ENCODE results near the gene ARHGEF17. TPM values are rescaled to one million over a fixed set of nuclear protein-coding genes. Genes with fewer than 3 reads are reported as not detected.
A peak's percentile ranks its signal among the peaks of the same experiment; 100 is the strongest.

ARHGEF17 gene, protein sequence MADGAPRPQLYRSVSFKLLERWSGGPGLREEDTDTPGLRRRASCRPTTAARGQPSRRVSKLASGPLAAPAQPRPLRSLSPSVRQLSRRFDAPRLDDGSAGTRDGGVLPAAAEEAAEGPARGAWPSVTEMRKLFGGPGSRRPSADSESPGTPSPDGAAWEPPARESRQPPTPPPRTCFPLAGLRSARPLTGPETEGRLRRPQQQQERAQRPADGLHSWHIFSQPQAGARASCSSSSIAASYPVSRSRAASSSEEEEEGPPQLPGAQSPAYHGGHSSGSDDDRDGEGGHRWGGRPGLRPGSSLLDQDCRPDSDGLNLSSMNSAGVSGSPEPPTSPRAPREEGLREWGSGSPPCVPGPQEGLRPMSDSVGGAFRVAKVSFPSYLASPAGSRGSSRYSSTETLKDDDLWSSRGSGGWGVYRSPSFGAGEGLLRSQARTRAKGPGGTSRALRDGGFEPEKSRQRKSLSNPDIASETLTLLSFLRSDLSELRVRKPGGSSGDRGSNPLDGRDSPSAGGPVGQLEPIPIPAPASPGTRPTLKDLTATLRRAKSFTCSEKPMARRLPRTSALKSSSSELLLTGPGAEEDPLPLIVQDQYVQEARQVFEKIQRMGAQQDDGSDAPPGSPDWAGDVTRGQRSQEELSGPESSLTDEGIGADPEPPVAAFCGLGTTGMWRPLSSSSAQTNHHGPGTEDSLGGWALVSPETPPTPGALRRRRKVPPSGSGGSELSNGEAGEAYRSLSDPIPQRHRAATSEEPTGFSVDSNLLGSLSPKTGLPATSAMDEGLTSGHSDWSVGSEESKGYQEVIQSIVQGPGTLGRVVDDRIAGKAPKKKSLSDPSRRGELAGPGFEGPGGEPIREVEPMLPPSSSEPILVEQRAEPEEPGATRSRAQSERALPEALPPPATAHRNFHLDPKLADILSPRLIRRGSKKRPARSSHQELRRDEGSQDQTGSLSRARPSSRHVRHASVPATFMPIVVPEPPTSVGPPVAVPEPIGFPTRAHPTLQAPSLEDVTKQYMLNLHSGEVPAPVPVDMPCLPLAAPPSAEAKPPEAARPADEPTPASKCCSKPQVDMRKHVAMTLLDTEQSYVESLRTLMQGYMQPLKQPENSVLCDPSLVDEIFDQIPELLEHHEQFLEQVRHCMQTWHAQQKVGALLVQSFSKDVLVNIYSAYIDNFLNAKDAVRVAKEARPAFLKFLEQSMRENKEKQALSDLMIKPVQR (N-terminal part only)
- polyA plus RNA-seq (2011; rRNA removed) (7.0 and 11.0 TPM in 2 replicates), polyA plus RNA-seq (2017; fragmentation: RNase III; extraction: RNeasy Plus Mini Kit Qiagen cat#74134 plus additional on column Dnase treatment) (16.2 to 19.2 TPM (median 16.9 TPM) in 3 replicates), polyA minus RNA-seq (2011; rRNA and poly(A)+ RNA removed) (12.0 and 17.3 TPM in 2 replicates)
- polyA plus RNA-seq (2012; cell fraction: cytosol; rRNA removed), result 15.3 and 21.1 TPM in 2 replicates
- 105 and 156 TPM in 2 replicates for polyA plus RNA-seq (2012; cell fraction: nucleus; rRNA removed)

DNA sequence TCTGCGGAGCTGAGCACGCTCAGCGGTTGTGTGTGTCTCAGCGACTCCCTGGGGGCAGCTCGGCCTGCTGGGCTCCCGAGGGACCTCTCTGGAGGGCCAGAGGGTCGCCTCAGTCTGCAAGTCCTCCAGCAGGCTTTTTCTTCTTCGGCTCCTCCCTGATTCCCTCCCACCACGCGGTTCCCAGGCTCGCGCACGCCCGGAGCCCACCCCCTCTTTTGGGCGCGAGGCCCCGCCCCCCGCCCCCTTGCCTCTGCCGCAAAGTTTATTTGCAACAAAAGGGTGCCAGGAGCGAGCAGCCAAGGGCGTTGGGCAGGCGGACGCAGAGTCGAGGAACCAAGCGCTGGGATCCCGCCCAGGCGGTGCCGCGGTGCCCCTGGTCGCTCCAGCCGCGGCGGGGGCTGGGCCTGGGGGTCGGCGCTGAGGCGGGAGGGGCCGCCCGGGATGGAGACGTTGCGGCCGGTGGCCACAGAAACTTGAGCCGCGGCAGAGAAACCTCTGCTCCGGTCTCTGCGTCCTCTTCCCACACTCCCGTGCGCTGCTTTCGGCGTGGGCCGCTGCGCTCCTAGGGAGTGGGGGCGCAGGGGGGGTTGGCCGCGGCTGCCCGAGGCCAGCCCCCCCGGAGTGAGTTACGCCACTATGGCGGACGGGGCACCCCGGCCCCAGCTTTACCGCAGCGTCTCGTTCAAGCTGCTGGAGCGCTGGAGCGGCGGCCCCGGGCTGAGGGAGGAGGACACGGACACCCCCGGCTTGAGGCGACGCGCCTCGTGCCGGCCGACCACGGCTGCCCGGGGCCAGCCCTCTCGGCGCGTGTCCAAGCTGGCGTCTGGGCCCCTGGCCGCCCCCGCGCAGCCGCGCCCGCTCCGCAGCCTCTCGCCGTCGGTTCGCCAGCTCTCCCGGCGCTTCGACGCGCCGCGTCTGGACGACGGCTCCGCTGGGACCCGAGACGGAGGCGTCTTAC is at the start of gene ARHGEF17:
Gene ARHGEF17, plus strand, starts transcription at position 274 of the 958 bp plus-strand sequence. Its CDS starts 363 bp downstream, at position 637.
- 0% methylated on average over 13 of the region's 105 CpGs for WGBS (ENCODE audit: missing lambda C conversion rate)
- ChIA-PET POLR2A (interaction anchor here (1.0 to 3.7 kb wide), 12 partner anchors 13 to 495 kb away, joined by 3 to 39 read pairs (median 5); partner anchors contain the start of gene FAM168A), CTCF (interaction anchor here (0.6 to 25.1 kb wide), 41 partner anchors 10 to 569 kb away, joined by 3 to 527 read pairs (median 8); partner anchors contain the start of gene P2RY6)
- FAIRE-seq, result no peak
- Histone ChIP-seq H3K27ac (peak within 1 kb of the TSS; percentile 85 to 91), H3K4me1 (peaks cover 30% of the 10 kb centered on the region), H3K4me3 (peak within 1 kb of the TSS; percentile 72), H3K9me3 (no peaks in the 10 kb centered on the region), H3K4me2 (peak within 1 kb of the TSS; percentile 93)
- ATAC-seq, result peak; percentile 44 to 64
- peak; percentile 71 to 83 for DNase-seq (ENCODE audit: low read depth in 1 of 2, low spot score in 1 of 2)
- TF ChIP-seq, protein P1, sequence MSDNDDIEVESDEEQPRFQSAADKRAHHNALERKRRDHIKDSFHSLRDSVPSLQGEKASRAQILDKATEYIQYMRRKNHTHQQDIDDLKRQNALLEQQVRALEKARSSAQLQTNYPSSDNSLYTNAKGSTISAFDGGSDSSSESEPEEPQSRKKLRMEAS (IDR thresholded peaks at IDR 0.05), result peak; percentile 39
- TF ChIP-seq PHF8 (IDR thresholded peaks at IDR 0.05; ENCODE audit: borderline replicate concordance, low read depth) (0 out of 2 replicates have a peak, but pooled peaks have one; percentile 27), HOXB13 (CRISPR knock-in tag; IDR thresholded peaks at IDR 0.05; ENCODE audit: low read depth) (no peak), CBX2 (IDR thresholded peaks at IDR 0.05; ENCODE audit: borderline replicate concordance, low read depth) (no peak), ZSCAN20 (CRISPR knock-in tag; IDR thresholded peaks at IDR 0.05) (no peak), TFCP2L1 (CRISPR knock-in tag; IDR thresholded peaks at IDR 0.05) (0 out of 2 replicates have a peak, but pooled peaks have one; percentile 44), POLR2A (IDR thresholded peaks at IDR 0.05; ENCODE audit: low read length) (no peak; the same call in none of the 2 replicates), JUN (IDR thresholded peaks at IDR 0.05) (peak in 1 of 2 experiments; percentile 42; a peak in 1 of 5 replicates), EHF (CRISPR knock-in tag; IDR thresholded peaks at IDR 0.05) (no peak)
- TF ChIP-seq, protein P2, sequence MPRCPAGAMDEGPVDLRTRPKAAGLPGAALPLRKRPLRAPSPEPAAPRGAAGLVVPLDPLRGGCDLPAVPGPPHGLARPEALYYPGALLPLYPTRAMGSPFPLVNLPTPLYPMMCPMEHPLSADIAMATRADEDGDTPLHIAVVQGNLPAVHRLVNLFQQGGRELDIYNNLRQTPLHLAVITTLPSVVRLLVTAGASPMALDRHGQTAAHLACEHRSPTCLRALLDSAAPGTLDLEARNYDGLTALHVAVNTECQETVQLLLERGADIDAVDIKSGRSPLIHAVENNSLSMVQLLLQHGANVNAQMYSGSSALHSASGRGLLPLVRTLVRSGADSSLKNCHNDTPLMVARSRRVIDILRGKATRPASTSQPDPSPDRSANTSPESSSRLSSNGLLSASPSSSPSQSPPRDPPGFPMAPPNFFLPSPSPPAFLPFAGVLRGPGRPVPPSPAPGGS (IDR thresholded peaks at IDR 0.05), result peak; percentile 37; the same call in 1 of the 3 replicates

DNA sequence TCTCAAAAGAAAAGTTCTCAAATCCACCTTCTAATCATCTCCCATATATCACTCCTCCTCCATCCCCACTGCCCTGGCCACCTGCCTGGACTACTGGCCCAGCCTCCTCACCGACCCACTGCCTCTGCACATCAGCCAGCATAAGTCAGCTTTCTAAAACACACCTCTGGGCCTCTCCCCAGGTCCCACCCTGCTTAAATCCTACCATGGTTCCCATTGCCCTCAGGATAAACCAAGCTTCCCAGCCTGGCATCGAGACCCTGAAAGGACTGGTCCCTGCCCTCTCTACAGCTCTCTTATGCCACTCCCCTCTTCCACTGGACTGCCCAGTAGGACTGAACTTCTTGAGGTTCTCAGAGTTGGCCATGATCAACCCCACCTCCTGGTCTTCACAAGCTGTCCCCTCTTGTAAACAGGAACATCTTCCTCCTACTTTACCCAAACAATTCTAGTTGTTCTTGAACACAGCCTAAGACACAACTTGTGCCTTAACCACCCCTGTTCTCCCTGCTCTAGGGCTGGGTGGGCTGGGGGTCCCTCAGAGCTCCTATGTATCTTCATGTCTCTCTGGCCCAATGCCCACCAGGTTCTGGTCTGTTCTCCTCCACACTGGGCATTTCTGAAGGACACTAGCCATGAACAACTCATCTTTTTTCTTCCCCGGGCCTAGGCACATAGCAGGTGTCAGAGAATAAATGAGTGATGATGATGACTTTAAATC is 48.5 kb upstream of the ARHGEF17 start:
- Histone ChIP-seq H3K4me1 (peaks cover 25% of the 10 kb centered on the region), H3K4me3 (no peak overlapping the region), H3K9me3 (no peaks in the 10 kb centered on the region), H3K4me2 (no peak overlapping the region), H3K27ac (peak overlapping the region in 1 of 2 experiments; percentile 85; a peak in 2 of 6 replicates)
- 84% methylated on average over 3 of the region's 3 CpGs for WGBS (ENCODE audit: missing lambda C conversion rate)
- DNase-seq (ENCODE audit: low read depth in 1 of 2, low spot score in 1 of 2), result no peak
- CTCF ChIA-PET, result interaction anchor here (0.7 to 4.7 kb wide), 5 partner anchors 12 to 575 kb away, joined by 3 to 29 read pairs (median 3); partner anchors contain the start of gene P2RY6
- no peak for FAIRE-seq
- POLR2A ChIA-PET, result no interaction called here
- no peak for ATAC-seq
- no peak for TF ChIP-seq ESRRA (IDR thresholded peaks at IDR 0.05; ENCODE audit: borderline replicate concordance, low read length)
- no peak for TF ChIP-seq JUN (IDR thresholded peaks at IDR 0.05)
- no peak for TF ChIP-seq CBX8 (IDR thresholded peaks at IDR 0.05)
- no peak for TF ChIP-seq BHLHE40 (IDR thresholded peaks at IDR 0.05; ENCODE audit: low read depth, low read length)
- TF ChIP-seq RAD21 (conservative IDR thresholded peaks at IDR 0.05 in 1 of 2, IDR thresholded peaks at IDR 0.05 in 1 of 2), result no peak
- TF ChIP-seq EHMT2 (IDR thresholded peaks at IDR 0.05; ENCODE audit: low read depth), result no peak
- no peak for TF ChIP-seq CHD2 (IDR thresholded peaks at IDR 0.05; ENCODE audit: low read length, partially characterized antibody)
- TF ChIP-seq, protein P3, sequence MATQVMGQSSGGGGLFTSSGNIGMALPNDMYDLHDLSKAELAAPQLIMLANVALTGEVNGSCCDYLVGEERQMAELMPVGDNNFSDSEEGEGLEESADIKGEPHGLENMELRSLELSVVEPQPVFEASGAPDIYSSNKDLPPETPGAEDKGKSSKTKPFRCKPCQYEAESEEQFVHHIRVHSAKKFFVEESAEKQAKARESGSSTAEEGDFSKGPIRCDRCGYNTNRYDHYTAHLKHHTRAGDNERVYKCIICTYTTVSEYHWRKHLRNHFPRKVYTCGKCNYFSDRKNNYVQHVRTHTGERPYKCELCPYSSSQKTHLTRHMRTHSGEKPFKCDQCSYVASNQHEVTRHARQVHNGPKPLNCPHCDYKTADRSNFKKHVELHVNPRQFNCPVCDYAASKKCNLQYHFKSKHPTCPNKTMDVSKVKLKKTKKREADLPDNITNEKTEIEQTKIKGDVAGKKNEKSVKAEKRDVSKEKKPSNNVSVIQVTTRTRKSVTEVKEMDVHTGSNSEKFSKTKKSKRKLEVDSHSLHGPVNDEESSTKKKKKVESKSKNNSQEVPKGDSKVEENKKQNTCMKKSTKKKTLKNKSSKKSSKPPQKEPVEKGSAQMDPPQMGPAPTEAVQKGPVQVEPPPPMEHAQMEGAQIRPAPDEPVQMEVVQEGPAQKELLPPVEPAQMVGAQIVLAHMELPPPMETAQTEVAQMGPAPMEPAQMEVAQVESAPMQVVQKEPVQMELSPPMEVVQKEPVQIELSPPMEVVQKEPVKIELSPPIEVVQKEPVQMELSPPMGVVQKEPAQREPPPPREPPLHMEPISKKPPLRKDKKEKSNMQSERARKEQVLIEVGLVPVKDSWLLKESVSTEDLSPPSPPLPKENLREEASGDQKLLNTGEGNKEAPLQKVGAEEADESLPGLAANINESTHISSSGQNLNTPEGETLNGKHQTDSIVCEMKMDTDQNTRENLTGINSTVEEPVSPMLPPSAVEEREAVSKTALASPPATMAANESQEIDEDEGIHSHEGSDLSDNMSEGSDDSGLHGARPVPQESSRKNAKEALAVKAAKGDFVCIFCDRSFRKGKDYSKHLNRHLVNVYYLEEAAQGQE (IDR thresholded peaks at IDR 0.05), result no peak
- no peak for TF ChIP-seq TFCP2L1 (CRISPR knock-in tag; IDR thresholded peaks at IDR 0.05)
- TF ChIP-seq CHD4 (IDR thresholded peaks at IDR 0.05; ENCODE audit: borderline replicate concordance), result no peak
- TF ChIP-seq SMC3 (IDR thresholded peaks at IDR 0.05), result no peak
- no peak for TF ChIP-seq RNF2 (IDR thresholded peaks at IDR 0.05; ENCODE audit: borderline replicate concordance, low read depth)
- TF ChIP-seq, protein P4, sequence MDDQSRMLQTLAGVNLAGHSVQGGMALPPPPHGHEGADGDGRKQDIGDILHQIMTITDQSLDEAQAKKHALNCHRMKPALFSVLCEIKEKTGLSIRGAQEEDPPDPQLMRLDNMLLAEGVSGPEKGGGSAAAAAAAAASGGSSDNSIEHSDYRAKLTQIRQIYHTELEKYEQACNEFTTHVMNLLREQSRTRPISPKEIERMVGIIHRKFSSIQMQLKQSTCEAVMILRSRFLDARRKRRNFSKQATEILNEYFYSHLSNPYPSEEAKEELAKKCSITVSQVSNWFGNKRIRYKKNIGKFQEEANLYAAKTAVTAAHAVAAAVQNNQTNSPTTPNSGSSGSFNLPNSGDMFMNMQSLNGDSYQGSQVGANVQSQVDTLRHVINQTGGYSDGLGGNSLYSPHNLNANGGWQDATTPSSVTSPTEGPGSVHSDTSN (IDR thresholded peaks at IDR 0.05), result no peak

All from A549 (cell line).